AG09309 (cell line): Measurements from ENCODE around the gene TMBIM6.

Source experiments
- DNase-seq: peaks from one replicate; pipeline ENCODE4 v3.0.0-alpha.2; 2010; ENCODE audit warnings: low read depth
- H3K4me3 ChIP-seq: 2 replicates; pipeline ENCODE4 v1.5.1; 2011; ENCODE audit warnings: mild to moderate bottlenecking, low read depth, low read length, moderate library complexity; ENCODE audit not compliant: control insufficient read depth
- CTCF ChIP-seq: IDR thresholded peaks from 2 replicates; pipeline ENCODE4 v1.5.1; 2011; ENCODE audit warnings: mild to moderate bottlenecking, low read depth, low read length, inconsistent platforms; ENCODE audit not compliant: insufficient read depth, control insufficient read depth; ENCODE audit errors: missing control alignments

TMBIM6 gene

GRCh38 chr12:49793620-49794019 is 52.3 kb downstream of the TMBIM6 start:
- no peak for TF ChIP-seq CTCF
- no peak overlapping the region for H3K4me3 ChIP-seq
- no peak for DNase-seq

- no peak for DNase-seq
- H3K4me3 ChIP-seq = no peak overlapping the region
- TF ChIP-seq CTCF = no peak
Measured at GRCh38 chr12:49794021-49794420, 52.7 kb downstream of the TMBIM6 start.

GRCh38 chr12:49794811-49795653 is 53.7 kb downstream of the TMBIM6 start:
- no peak for TF ChIP-seq CTCF
- no peak for DNase-seq

GRCh38 chr12:49795654-49796105 is 54.3 kb downstream of the TMBIM6 start:
- H3K4me3 ChIP-seq = no peak overlapping the region
- no peak for DNase-seq
- TF ChIP-seq CTCF = no peak

More at GRCh38 chr12:49794811-49795653, 53.7 kb downstream of the TMBIM6 start:
- no peak overlapping the region for H3K4me3 ChIP-seq

GRCh38 chr12:49796155-49796554 is 54.8 kb downstream of the TMBIM6 start:
- TF ChIP-seq CTCF = no peak
- H3K4me3 ChIP-seq = no peak overlapping the region
- no peak for DNase-seq

GRCh38 chr12:49796606-49797448 is 55.5 kb downstream of the TMBIM6 start:
- H3K4me3 ChIP-seq = no peak overlapping the region
- no peak for TF ChIP-seq CTCF
- DNase-seq = no peak
